NCI-H524 (cell line): Measurements from ENCODE around the gene TMED6.

Source experiments
- DNase-seq, 2 experiments: peaks; one replicate each; lab custom pipeline; 2025; lab: John Stamatoyannopoulos, UW

The TMED6 gene

GRCh38 chr16:69351309-69352027, at the start of gene TMED6:
TSS of gene TMED6 (minus strand) at chr16:69351786. CDS start at chr16:69351753, 33 bp downstream.
- peak; percentile 82 to 91 for DNase-seq

- no peak for DNase-seq
Measured at GRCh38 chr16:69399361-69399760, 47.8 kb upstream of the TMED6 start.

- peak; percentile 30 to 68 for DNase-seq
Measured at GRCh38 chr16:69397821-69398521, 46.4 kb upstream of the TMED6 start.

- peak; percentile 76 to 85 for DNase-seq
Measured at GRCh38 chr16:69396187-69397061, 44.8 kb upstream of the TMED6 start.

- no peak for DNase-seq
Measured at GRCh38 chr16:69395859-69396186, 44.2 kb upstream of the TMED6 start.

- DNase-seq: peak; percentile 40 to 81
Measured at GRCh38 chr16:69393898-69394849, 42.6 kb upstream of the TMED6 start.

- DNase-seq: no peak
Measured at GRCh38 chr16:69386596-69386995, 35.0 kb upstream of the TMED6 start.

GRCh38 chr16:69384974-69385373, 33.4 kb upstream of the TMED6 start:
- DNase-seq: no peak

- DNase-seq: no peak
Measured at GRCh38 chr16:69382421-69382820, 30.8 kb upstream of the TMED6 start.

- DNase-seq: no peak
Measured at GRCh38 chr16:69381231-69381630, 29.6 kb upstream of the TMED6 start.

- no peak for DNase-seq
Measured at GRCh38 chr16:69378760-69379159, 27.2 kb upstream of the TMED6 start.

- DNase-seq: no peak
Measured at GRCh38 chr16:69378036-69378435, 26.4 kb upstream of the TMED6 start.

GRCh38 chr16:69376393-69377059, 24.9 kb upstream of the TMED6 start:
- no peak for DNase-seq

GRCh38 chr16:69373019-69373418, 21.4 kb upstream of the TMED6 start:
- DNase-seq: no peak

- DNase-seq: no peak
Measured at GRCh38 chr16:69371564-69371963, 20.0 kb upstream of the TMED6 start.

GRCh38 chr16:69368866-69369265, 17.3 kb upstream of the TMED6 start:
- no peak for DNase-seq

GRCh38 chr16:69367980-69368379, 16.4 kb upstream of the TMED6 start:
- DNase-seq: no peak

- DNase-seq: no peak
Measured at GRCh38 chr16:69366431-69366830, 14.8 kb upstream of the TMED6 start.

GRCh38 chr16:69365901-69366300, 14.3 kb upstream of the TMED6 start:
- no peak for DNase-seq

GRCh38 chr16:69364088-69364487, 12.5 kb upstream of the TMED6 start:
- no peak for DNase-seq

GRCh38 chr16:69363281-69363717, 11.7 kb upstream of the TMED6 start:
- no peak for DNase-seq
